HG03469 (cell line): ENCODE measurements around the gene FTO.
"Not testable (repeated sequence)": the region's sequence is repeated elsewhere in the genome, so short reads cannot be mapped to it uniquely, and the experiment has no call there.

Experiments used
- ATAC-seq: cut with Tn5 transposase; IDR thresholded peaks from one replicate; pipeline ENCODE4 v1.9.1; 2021; ENCODE audit warnings: mild to moderate bottlenecking, moderate library complexity, moderate number of reproducible peaks; ENCODE audit not compliant: unreplicated experiment

Gene FTO

GRCh38 chr16:54165912-54166865 lies 462.2 kb downstream of the FTO start:
- no peak for ATAC-seq

GRCh38 chr16:54169112-54169511 lies 465.2 kb downstream of the FTO start:
- no peak for ATAC-seq

GRCh38 chr16:54171626-54172537 lies 467.9 kb downstream of the FTO start:
- ATAC-seq = no peak

GRCh38 chr16:54173490-54173889 lies 469.5 kb downstream of the FTO start:
- no peak for ATAC-seq

GRCh38 chr16:54174201-54174600 lies 470.2 kb downstream of the FTO start:
- ATAC-seq = no peak

- ATAC-seq = no peak
Measured at GRCh38 chr16:54174750-54175149, 470.8 kb downstream of the FTO start.

- ATAC-seq = no peak
Measured at GRCh38 chr16:54175169-54175551, 471.2 kb downstream of the FTO start.

- no peak for ATAC-seq
Measured at GRCh38 chr16:54175552-54176375, 471.8 kb downstream of the FTO start.

- ATAC-seq = no peak
Measured at GRCh38 chr16:54176376-54176901, 472.5 kb downstream of the FTO start.

- ATAC-seq = no peak
Measured at GRCh38 chr16:54177052-54177861, 473.3 kb downstream of the FTO start.

- ATAC-seq = no peak
Measured at GRCh38 chr16:54177862-54178477, 474.0 kb downstream of the FTO start.

GRCh38 chr16:54178478-54178976 lies 474.6 kb downstream of the FTO start:
- no peak for ATAC-seq

GRCh38 chr16:54180421-54181359 lies 476.7 kb downstream of the FTO start:
- no peak for ATAC-seq

GRCh38 chr16:54181683-54182329 lies 477.9 kb downstream of the FTO start:
- not testable (repeated sequence) for ATAC-seq

- no peak for ATAC-seq
Measured at GRCh38 chr16:54185045-54185444, 481.1 kb downstream of the FTO start.

- no peak for ATAC-seq
Measured at GRCh38 chr16:54191163-54191562, 487.2 kb downstream of the FTO start.

GRCh38 chr16:54191592-54191991 lies 487.6 kb downstream of the FTO start:
- ATAC-seq = no peak
